Measurements from ENCODE around the gene SPAG5.

Gene SPAG5

GRCh38 chr17:28624148-28624547 is 25.3 kb upstream of the SPAG5 start:
- no CpG with 5 or more reads among the region's 2 CpGs for WGBS (ENCODE audit: insufficient coverage, insufficient read length)
- no peak overlapping the region for H3K27ac ChIP-seq (ENCODE audit: low read length)
- H3K36me3 ChIP-seq (ENCODE audit: control insufficient read depth, insufficient read depth, low read length): peaks cover 30% of the 10 kb centered on the region

GRCh38 chr17:28623696-28624095 is 24.9 kb upstream of the SPAG5 start:
- no peak for DNase-seq (ENCODE audit: low read depth, low spot score)
- WGBS (ENCODE audit: insufficient coverage, insufficient read length): no CpG with 5 or more reads among the region's 4 CpGs
- no peaks in the 10 kb centered on the region for H3K4me1 ChIP-seq (ENCODE audit: control insufficient read depth, insufficient read depth, low read length)
- peaks cover 33% of the 10 kb centered on the region for H3K36me3 ChIP-seq (ENCODE audit: control insufficient read depth, insufficient read depth, low read length)
- no peaks in the 10 kb centered on the region for H3K27me3 ChIP-seq (ENCODE audit: control insufficient read depth, insufficient read depth, low read length)
- H3K27ac ChIP-seq (ENCODE audit: low read length): no peak overlapping the region
- H3K9me3 ChIP-seq (ENCODE audit: control insufficient read depth, insufficient read depth, low read length): no peaks in the 10 kb centered on the region
- no peak overlapping the region for H3K4me3 ChIP-seq (ENCODE audit: low read length)

More at GRCh38 chr17:28624148-28624547, 25.3 kb upstream of the SPAG5 start:
- no peaks in the 10 kb centered on the region for H3K27me3 ChIP-seq (ENCODE audit: control insufficient read depth, insufficient read depth, low read length)
- no peak overlapping the region for H3K4me3 ChIP-seq (ENCODE audit: low read length)
- no peaks in the 10 kb centered on the region for H3K4me1 ChIP-seq (ENCODE audit: control insufficient read depth, insufficient read depth, low read length)
- H3K9me3 ChIP-seq (ENCODE audit: control insufficient read depth, insufficient read depth, low read length): no peaks in the 10 kb centered on the region
- no peak for DNase-seq (ENCODE audit: low read depth, low spot score)

GRCh38 chr17:28622186-28622585 is 23.4 kb upstream of the SPAG5 start:
- Histone ChIP-seq H3K27ac (ENCODE audit: low read length) (no peak overlapping the region), H3K4me3 (ENCODE audit: low read length) (no peak overlapping the region), H3K36me3 (ENCODE audit: control insufficient read depth, insufficient read depth, low read length) (peaks cover 34% of the 10 kb centered on the region), H3K27me3 (ENCODE audit: control insufficient read depth, insufficient read depth, low read length) (no peaks in the 10 kb centered on the region), H3K4me1 (ENCODE audit: control insufficient read depth, insufficient read depth, low read length) (no peaks in the 10 kb centered on the region), H3K9me3 (ENCODE audit: control insufficient read depth, insufficient read depth, low read length) (no peaks in the 10 kb centered on the region)
- DNase-seq (ENCODE audit: low read depth, low spot score): no peak
- WGBS (ENCODE audit: insufficient coverage, insufficient read length): no CpG with 5 or more reads among the region's 3 CpGs

- no peaks in the 10 kb centered on the region for H3K4me1 ChIP-seq (ENCODE audit: control insufficient read depth, insufficient read depth, low read length)
- no peak overlapping the region for H3K27ac ChIP-seq (ENCODE audit: low read length)
- no CpG with 5 or more reads among the region's 2 CpGs for WGBS (ENCODE audit: insufficient coverage, insufficient read length)
- DNase-seq (ENCODE audit: low read depth, low spot score): no peak
- H3K27me3 ChIP-seq (ENCODE audit: control insufficient read depth, insufficient read depth, low read length): no peaks in the 10 kb centered on the region
- no peak overlapping the region for H3K4me3 ChIP-seq (ENCODE audit: low read length)
- H3K9me3 ChIP-seq (ENCODE audit: control insufficient read depth, insufficient read depth, low read length): no peaks in the 10 kb centered on the region
- H3K36me3 ChIP-seq (ENCODE audit: control insufficient read depth, insufficient read depth, low read length): peaks cover 43% of the 10 kb centered on the region
Measured at GRCh38 chr17:28620010-28620409, 21.2 kb upstream of the SPAG5 start.

GRCh38 chr17:28618464-28618863 is 19.6 kb upstream of the SPAG5 start:
- H3K4me1 ChIP-seq (ENCODE audit: control insufficient read depth, insufficient read depth, low read length): no peaks in the 10 kb centered on the region
- DNase-seq (ENCODE audit: low read depth, low spot score): no peak
- no peaks in the 10 kb centered on the region for H3K27me3 ChIP-seq (ENCODE audit: control insufficient read depth, insufficient read depth, low read length)
- no peak overlapping the region for H3K27ac ChIP-seq (ENCODE audit: low read length)
- peaks cover 43% of the 10 kb centered on the region for H3K36me3 ChIP-seq (ENCODE audit: control insufficient read depth, insufficient read depth, low read length)
- H3K4me3 ChIP-seq (ENCODE audit: low read length): no peak overlapping the region
- WGBS (ENCODE audit: insufficient coverage, insufficient read length): no CpG with 5 or more reads among the region's 3 CpGs
- no peaks in the 10 kb centered on the region for H3K9me3 ChIP-seq (ENCODE audit: control insufficient read depth, insufficient read depth, low read length)

DNA sequence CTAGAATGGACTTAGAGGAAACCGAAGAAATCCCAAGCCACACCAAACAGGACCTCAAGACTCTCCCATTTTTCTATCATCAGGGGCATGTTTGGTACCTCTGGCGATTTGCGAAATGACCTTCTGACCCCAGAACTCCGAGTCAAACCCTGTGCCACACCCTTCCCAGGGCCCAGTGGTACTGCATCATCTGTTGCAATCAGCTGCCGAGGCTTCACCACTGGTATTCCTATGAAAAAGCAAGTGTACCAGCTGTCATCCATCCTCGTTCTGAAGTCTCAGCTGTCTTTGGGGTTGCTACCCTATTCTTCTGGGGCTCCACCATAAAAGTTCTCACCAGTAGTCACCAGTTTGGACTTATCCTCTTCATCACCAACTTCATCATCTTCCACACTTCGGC is 17.5 kb upstream of the SPAG5 start:
- no peaks in the 10 kb centered on the region for H3K9me3 ChIP-seq (ENCODE audit: control insufficient read depth, insufficient read depth, low read length)
- no peak overlapping the region for H3K27ac ChIP-seq (ENCODE audit: low read length)
- H3K4me1 ChIP-seq (ENCODE audit: control insufficient read depth, insufficient read depth, low read length): no peaks in the 10 kb centered on the region
- no peak for DNase-seq (ENCODE audit: low read depth, low spot score)
- no peak overlapping the region for H3K4me3 ChIP-seq (ENCODE audit: low read length)
- no peaks in the 10 kb centered on the region for H3K27me3 ChIP-seq (ENCODE audit: control insufficient read depth, insufficient read depth, low read length)
- no CpG with 5 or more reads among the region's 7 CpGs for WGBS (ENCODE audit: insufficient coverage, insufficient read length)
- H3K36me3 ChIP-seq (ENCODE audit: control insufficient read depth, insufficient read depth, low read length): peaks cover 49% of the 10 kb centered on the region

DNA sequence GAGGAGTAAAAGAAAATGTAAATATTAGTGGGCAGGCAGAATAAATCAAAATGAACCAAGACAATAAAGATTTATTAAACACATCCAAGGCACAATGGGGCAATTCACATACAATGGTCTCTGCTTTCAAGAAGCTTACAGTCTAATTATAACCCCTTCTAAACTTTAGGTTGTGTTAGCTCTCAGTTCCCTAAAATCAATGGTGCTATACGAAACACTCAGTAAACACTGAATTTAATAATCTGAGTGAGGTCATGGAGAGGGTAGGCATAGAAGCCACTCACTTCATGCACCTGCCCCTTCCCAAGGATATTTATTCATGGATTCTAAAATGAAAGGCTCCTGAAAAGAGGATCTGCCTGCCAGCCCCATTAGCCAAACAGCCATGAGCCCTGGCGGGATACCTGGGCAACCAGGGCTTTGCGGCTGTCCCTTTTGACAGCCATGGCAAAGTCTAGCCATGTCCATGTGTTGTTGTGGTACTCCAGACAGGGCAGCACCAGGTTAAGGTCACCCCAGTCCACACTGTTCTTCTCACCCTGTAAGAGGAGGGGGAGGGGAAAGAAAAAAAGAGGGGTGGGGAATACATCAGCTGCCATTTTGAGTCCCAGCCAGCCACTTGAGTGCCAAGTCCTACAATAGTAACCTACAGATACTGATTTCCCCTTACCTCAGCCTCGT is 16.6 kb upstream of the SPAG5 start:
- WGBS (ENCODE audit: insufficient coverage, insufficient read length): no CpG with 5 or more reads among the region's 4 CpGs
- no peak overlapping the region for H3K27ac ChIP-seq (ENCODE audit: low read length)
- no peaks in the 10 kb centered on the region for H3K9me3 ChIP-seq (ENCODE audit: control insufficient read depth, insufficient read depth, low read length)
- DNase-seq (ENCODE audit: low read depth, low spot score): no peak
- H3K4me1 ChIP-seq (ENCODE audit: control insufficient read depth, insufficient read depth, low read length): no peaks in the 10 kb centered on the region
- no peak overlapping the region for H3K4me3 ChIP-seq (ENCODE audit: low read length)
- H3K36me3 ChIP-seq (ENCODE audit: control insufficient read depth, insufficient read depth, low read length): peaks cover 44% of the 10 kb centered on the region
- H3K27me3 ChIP-seq (ENCODE audit: control insufficient read depth, insufficient read depth, low read length): no peaks in the 10 kb centered on the region

- Histone ChIP-seq H3K36me3 (ENCODE audit: control insufficient read depth, insufficient read depth, low read length) (peaks cover 36% of the 10 kb centered on the region), H3K4me3 (ENCODE audit: low read length) (no peak within 1 kb of the TSS), H3K27ac (ENCODE audit: low read length) (no peak within 1 kb of the TSS), H3K27me3 (ENCODE audit: control insufficient read depth, insufficient read depth, low read length) (no peaks in the 10 kb centered on the region), H3K9me3 (ENCODE audit: control insufficient read depth, insufficient read depth, low read length) (no peaks in the 10 kb centered on the region), H3K4me1 (ENCODE audit: control insufficient read depth, insufficient read depth, low read length) (no peaks in the 10 kb centered on the region)
- WGBS (ENCODE audit: insufficient coverage, insufficient read length): no CpG with 5 or more reads among the region's 5 CpGs
- no peak for DNase-seq (ENCODE audit: low read depth, low spot score)
Measured at GRCh38 chr17:28613931-28614381, 15.1 kb upstream of the SPAG5 start, which contains the start of gene RSKR. Gene RSKR, minus strand, starts transcription at chr17:28614185. Its CDS starts 24 bp downstream, at chr17:28614161.

- H3K36me3 ChIP-seq (ENCODE audit: control insufficient read depth, insufficient read depth, low read length): peaks cover 32% of the 10 kb centered on the region
Measured at GRCh38 chr17:28612936-28613872, 14.4 kb upstream of the SPAG5 start.

GRCh38 chr17:28612531-28612930 is 13.7 kb upstream of the SPAG5 start:
- Histone ChIP-seq H3K27ac (ENCODE audit: low read length) (no peak overlapping the region), H3K4me1 (ENCODE audit: control insufficient read depth, insufficient read depth, low read length) (no peaks in the 10 kb centered on the region), H3K27me3 (ENCODE audit: control insufficient read depth, insufficient read depth, low read length) (no peaks in the 10 kb centered on the region), H3K4me3 (ENCODE audit: low read length) (no peak overlapping the region), H3K9me3 (ENCODE audit: control insufficient read depth, insufficient read depth, low read length) (no peaks in the 10 kb centered on the region), H3K36me3 (ENCODE audit: control insufficient read depth, insufficient read depth, low read length) (peaks cover 32% of the 10 kb centered on the region)
- no peak for DNase-seq (ENCODE audit: low read depth, low spot score)
- WGBS (ENCODE audit: insufficient coverage, insufficient read length): no CpG with 5 or more reads among the region's 2 CpGs

More at GRCh38 chr17:28612936-28613872, 14.4 kb upstream of the SPAG5 start:
- Histone ChIP-seq H3K4me3 (ENCODE audit: low read length) (no peak overlapping the region), H3K4me1 (ENCODE audit: control insufficient read depth, insufficient read depth, low read length) (no peaks in the 10 kb centered on the region), H3K27me3 (ENCODE audit: control insufficient read depth, insufficient read depth, low read length) (no peaks in the 10 kb centered on the region), H3K9me3 (ENCODE audit: control insufficient read depth, insufficient read depth, low read length) (no peaks in the 10 kb centered on the region), H3K27ac (ENCODE audit: low read length) (no peak overlapping the region)
- no CpG with 5 or more reads among the region's 6 CpGs for WGBS (ENCODE audit: insufficient coverage, insufficient read length)
- no peak for DNase-seq (ENCODE audit: low read depth, low spot score)

Measured in iPS DF 6.9 (cell line).